ENCODE results near the gene AP4B1.
A peak's percentile ranks its signal among the peaks of the same experiment; 100 is the strongest.

Gene AP4B1

GRCh38 chr1:113937146-113937545 lies 32.5 kb upstream of the AP4B1 start:
- Histone ChIP-seq H3K4me1 (ENCODE audit: insufficient read depth, insufficient read length) (no peaks in the 10 kb centered on the region), H3K4me3 (ENCODE audit: insufficient read length, low read depth) (no peak overlapping the region), H3K9ac (ENCODE audit: insufficient read length, low read depth) (no peak overlapping the region), H3K27me3 (ENCODE audit: insufficient read depth, insufficient read length) (no peaks in the 10 kb centered on the region), H3K36me3 (ENCODE audit: insufficient read depth, insufficient read length, low read length) (peaks cover 19% of the 10 kb centered on the region), H3K9me3 (ENCODE audit: insufficient read depth, low read length) (no peaks in the 10 kb centered on the region)
- no peak for DNase-seq (ENCODE audit: low read depth, low spot score)
- TF ChIP-seq SUZ12 (IDR thresholded peaks at IDR 0.05; ENCODE audit: extremely low read depth, insufficient read depth, insufficient read length) (no peak), ZNF274 (IDR thresholded peaks at IDR 0.05; ENCODE audit: low read depth, low read length) (no peak), YY1 (IDR thresholded peaks at IDR 0.05; ENCODE audit: insufficient read depth, insufficient read length) (no peak)

GRCh38 chr1:113935970-113936369 lies 31.4 kb upstream of the AP4B1 start:
- no peak for TF ChIP-seq ZNF274 (IDR thresholded peaks at IDR 0.05; ENCODE audit: low read depth, low read length)
- TF ChIP-seq YY1 (IDR thresholded peaks at IDR 0.05; ENCODE audit: insufficient read depth, insufficient read length) = no peak
- TF ChIP-seq SUZ12 (IDR thresholded peaks at IDR 0.05; ENCODE audit: extremely low read depth, insufficient read depth, insufficient read length) = no peak
- H3K9me3 ChIP-seq (ENCODE audit: insufficient read depth, low read length) = no peaks in the 10 kb centered on the region
- H3K4me1 ChIP-seq (ENCODE audit: insufficient read depth, insufficient read length) = no peaks in the 10 kb centered on the region
- H3K27me3 ChIP-seq (ENCODE audit: insufficient read depth, insufficient read length) = no peaks in the 10 kb centered on the region
- no peak overlapping the region for H3K4me3 ChIP-seq (ENCODE audit: insufficient read length, low read depth)
- H3K9ac ChIP-seq (ENCODE audit: insufficient read length, low read depth) = no peak overlapping the region
- H3K36me3 ChIP-seq (ENCODE audit: insufficient read depth, insufficient read length, low read length) = peaks cover 11% of the 10 kb centered on the region
- DNase-seq (ENCODE audit: low read depth, low spot score) = no peak

- Histone ChIP-seq H3K9me3 (ENCODE audit: insufficient read depth, low read length) (no peaks in the 10 kb centered on the region), H3K9ac (ENCODE audit: insufficient read length, low read depth) (no peak overlapping the region), H3K27me3 (ENCODE audit: insufficient read depth, insufficient read length) (no peaks in the 10 kb centered on the region), H3K36me3 (ENCODE audit: insufficient read depth, insufficient read length, low read length) (peaks cover 3% of the 10 kb centered on the region), H3K4me3 (ENCODE audit: insufficient read length, low read depth) (no peak overlapping the region), H3K4me1 (ENCODE audit: insufficient read depth, insufficient read length) (no peaks in the 10 kb centered on the region)
- TF ChIP-seq ZNF274 (IDR thresholded peaks at IDR 0.05; ENCODE audit: low read depth, low read length) = no peak
- TF ChIP-seq SUZ12 (IDR thresholded peaks at IDR 0.05; ENCODE audit: extremely low read depth, insufficient read depth, insufficient read length) = no peak
- no peak for TF ChIP-seq YY1 (IDR thresholded peaks at IDR 0.05; ENCODE audit: insufficient read depth, insufficient read length)
- no peak for DNase-seq (ENCODE audit: low read depth, low spot score)
Measured at GRCh38 chr1:113935176-113935575, 30.6 kb upstream of the AP4B1 start.

- no peak overlapping the region for H3K4me3 ChIP-seq (ENCODE audit: insufficient read length, low read depth)
- H3K27me3 ChIP-seq (ENCODE audit: insufficient read depth, insufficient read length) = no peaks in the 10 kb centered on the region
- H3K36me3 ChIP-seq (ENCODE audit: insufficient read depth, insufficient read length, low read length) = no peaks in the 10 kb centered on the region
- H3K4me1 ChIP-seq (ENCODE audit: insufficient read depth, insufficient read length) = no peaks in the 10 kb centered on the region
- TF ChIP-seq YY1 (IDR thresholded peaks at IDR 0.05; ENCODE audit: insufficient read depth, insufficient read length) = no peak
- no peak for TF ChIP-seq ZNF274 (IDR thresholded peaks at IDR 0.05; ENCODE audit: low read depth, low read length)
- no peak for TF ChIP-seq SUZ12 (IDR thresholded peaks at IDR 0.05; ENCODE audit: extremely low read depth, insufficient read depth, insufficient read length)
- H3K9ac ChIP-seq (ENCODE audit: insufficient read length, low read depth) = no peak overlapping the region
- no peak for DNase-seq (ENCODE audit: low read depth, low spot score)
- H3K9me3 ChIP-seq (ENCODE audit: insufficient read depth, low read length) = no peaks in the 10 kb centered on the region
Measured at GRCh38 chr1:113934511-113935055, 30.0 kb upstream of the AP4B1 start.

- Histone ChIP-seq H3K36me3 (ENCODE audit: insufficient read depth, insufficient read length, low read length) (no peaks in the 10 kb centered on the region), H3K4me1 (ENCODE audit: insufficient read depth, insufficient read length) (no peaks in the 10 kb centered on the region), H3K9ac (ENCODE audit: insufficient read length, low read depth) (no peak overlapping the region), H3K27me3 (ENCODE audit: insufficient read depth, insufficient read length) (no peaks in the 10 kb centered on the region), H3K4me3 (ENCODE audit: insufficient read length, low read depth) (no peak overlapping the region), H3K9me3 (ENCODE audit: insufficient read depth, low read length) (no peaks in the 10 kb centered on the region)
- no peak for DNase-seq (ENCODE audit: low read depth, low spot score)
- no peak for TF ChIP-seq SUZ12 (IDR thresholded peaks at IDR 0.05; ENCODE audit: extremely low read depth, insufficient read depth, insufficient read length)
- no peak for TF ChIP-seq YY1 (IDR thresholded peaks at IDR 0.05; ENCODE audit: insufficient read depth, insufficient read length)
- TF ChIP-seq ZNF274 (IDR thresholded peaks at IDR 0.05; ENCODE audit: low read depth, low read length) = no peak
Measured at GRCh38 chr1:113934006-113934405, 29.4 kb upstream of the AP4B1 start.

- no peak overlapping the region for H3K4me3 ChIP-seq (ENCODE audit: insufficient read length, low read depth)
- no peaks in the 10 kb centered on the region for H3K27me3 ChIP-seq (ENCODE audit: insufficient read depth, insufficient read length)
- DNase-seq (ENCODE audit: low read depth, low spot score) = no peak
- H3K36me3 ChIP-seq (ENCODE audit: insufficient read depth, insufficient read length, low read length) = no peaks in the 10 kb centered on the region
- H3K9ac ChIP-seq (ENCODE audit: insufficient read length, low read depth) = no peak overlapping the region
- TF ChIP-seq YY1 (IDR thresholded peaks at IDR 0.05; ENCODE audit: insufficient read depth, insufficient read length) = no peak
- no peak for TF ChIP-seq SUZ12 (IDR thresholded peaks at IDR 0.05; ENCODE audit: extremely low read depth, insufficient read depth, insufficient read length)
- TF ChIP-seq ZNF274 (IDR thresholded peaks at IDR 0.05; ENCODE audit: low read depth, low read length) = no peak
- H3K9me3 ChIP-seq (ENCODE audit: insufficient read depth, low read length) = no peaks in the 10 kb centered on the region
- H3K4me1 ChIP-seq (ENCODE audit: insufficient read depth, insufficient read length) = no peaks in the 10 kb centered on the region
Measured at GRCh38 chr1:113931451-113931851, 26.9 kb upstream of the AP4B1 start.

GRCh38 chr1:113930499-113931161 lies 26.0 kb upstream of the AP4B1 start:
- Histone ChIP-seq H3K36me3 (ENCODE audit: insufficient read depth, insufficient read length, low read length) (no peaks in the 10 kb centered on the region), H3K9me3 (ENCODE audit: insufficient read depth, low read length) (no peaks in the 10 kb centered on the region), H3K27me3 (ENCODE audit: insufficient read depth, insufficient read length) (no peaks in the 10 kb centered on the region), H3K4me1 (ENCODE audit: insufficient read depth, insufficient read length) (no peaks in the 10 kb centered on the region), H3K4me3 (ENCODE audit: insufficient read length, low read depth) (peak overlapping the region; percentile 96), H3K9ac (ENCODE audit: insufficient read length, low read depth) (peak overlapping the region; percentile 94)
- no peak for TF ChIP-seq SUZ12 (IDR thresholded peaks at IDR 0.05; ENCODE audit: extremely low read depth, insufficient read depth, insufficient read length)
- TF ChIP-seq ZNF274 (IDR thresholded peaks at IDR 0.05; ENCODE audit: low read depth, low read length) = no peak
- no peak for TF ChIP-seq YY1 (IDR thresholded peaks at IDR 0.05; ENCODE audit: insufficient read depth, insufficient read length)
- DNase-seq (ENCODE audit: low read depth, low spot score) = no peak
